NCI-H345 (cell line): ENCODE data around the gene RAD51.

Experiments used
- DNase-seq: peaks from one replicate; lab custom pipeline; 2025; lab: John Stamatoyannopoulos, UW

The RAD51 gene

DNA sequence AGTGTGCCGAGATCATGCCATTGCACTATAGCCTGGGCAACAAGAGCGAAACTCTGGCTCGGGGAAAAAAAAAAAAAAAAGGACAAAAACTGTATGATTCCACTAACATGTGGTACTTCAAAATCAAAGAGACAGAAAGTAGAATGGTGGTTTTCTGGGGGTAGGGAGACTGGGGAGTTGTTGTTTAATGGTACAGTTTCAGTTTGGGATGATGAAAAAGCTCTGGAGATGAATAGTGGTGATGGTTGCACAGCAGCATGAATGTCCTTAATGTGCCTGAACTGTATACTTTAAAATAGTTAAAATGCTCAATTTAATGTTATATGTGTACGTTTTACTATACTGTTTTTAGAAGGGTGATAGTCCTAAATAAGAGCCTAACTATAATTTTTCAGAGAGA, 27.4 kb downstream of the RAD51 start:
- no peak for DNase-seq

GRCh38 chr15:40722934-40723333, 28.0 kb downstream of the RAD51 start:
- no peak for DNase-seq

DNA sequence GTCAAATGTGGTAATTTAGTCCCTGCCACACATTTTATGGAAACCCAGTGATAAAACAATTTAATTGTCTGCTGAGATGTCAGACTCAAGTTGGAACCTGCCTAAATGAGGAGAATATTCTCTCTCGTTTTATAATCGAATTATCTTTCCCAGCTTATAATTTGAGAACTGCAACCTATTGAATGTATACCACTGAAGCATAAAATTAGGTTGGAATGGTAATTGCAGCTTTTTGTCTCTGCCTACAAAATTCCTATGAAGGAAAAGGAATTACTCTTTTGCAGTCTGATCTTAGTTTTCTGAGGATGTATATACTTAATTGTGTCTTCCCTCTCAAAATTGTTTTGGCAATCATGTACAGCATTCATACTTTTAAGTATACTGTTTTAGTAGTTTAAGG, 28.9 kb downstream of the RAD51 start:
- no peak for DNase-seq

GRCh38 chr15:40731034-40731433, 36.1 kb downstream of the RAD51 start:
- no peak for DNase-seq

DNA sequence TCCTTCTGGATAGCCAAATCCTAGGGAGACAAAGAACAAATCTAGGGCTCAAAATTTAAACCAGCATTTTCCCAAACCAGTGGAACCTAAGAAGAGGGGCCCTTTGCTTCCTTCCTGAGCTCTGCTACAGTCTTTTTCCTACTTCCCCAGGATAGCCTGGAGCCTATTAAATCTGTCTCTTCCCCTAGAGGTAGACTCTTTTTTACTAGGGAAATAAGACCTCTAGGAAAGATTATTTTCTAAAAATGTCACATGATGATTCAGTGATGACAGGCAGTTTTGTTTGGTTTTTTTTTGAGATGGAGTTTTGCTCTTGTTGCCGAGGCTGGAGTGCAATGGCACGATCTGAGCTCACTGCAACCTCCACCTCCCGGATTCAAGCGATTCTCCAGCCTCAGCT, 41.6 kb downstream of the RAD51 start:
- DNase-seq = no peak

GRCh38 chr15:40737048-40737447, 42.1 kb downstream of the RAD51 start:
- no peak for DNase-seq

GRCh38 chr15:40739047-40739446, 44.1 kb downstream of the RAD51 start:
- no peak for DNase-seq

DNA sequence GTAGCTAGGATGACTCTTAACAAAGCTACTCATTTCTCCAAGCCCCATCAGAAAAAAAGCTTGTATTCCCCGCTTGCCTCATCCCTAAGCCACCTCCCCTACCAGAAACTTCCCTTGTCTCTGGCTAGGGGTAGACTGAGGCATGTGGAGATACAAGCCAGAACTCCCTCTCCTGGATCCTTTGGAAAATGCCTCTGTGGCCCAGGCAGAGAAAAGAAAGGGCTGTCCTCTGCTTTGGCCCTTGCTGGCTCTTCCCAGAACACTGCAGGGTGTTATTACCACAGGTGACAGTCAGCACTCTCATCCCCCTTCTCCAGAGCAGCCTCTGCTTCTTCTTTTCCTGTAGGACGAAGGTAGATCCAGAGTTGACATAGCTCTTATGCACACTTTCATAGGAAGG, 44.9 kb downstream of the RAD51 start:
- DNase-seq = no peak

DNA sequence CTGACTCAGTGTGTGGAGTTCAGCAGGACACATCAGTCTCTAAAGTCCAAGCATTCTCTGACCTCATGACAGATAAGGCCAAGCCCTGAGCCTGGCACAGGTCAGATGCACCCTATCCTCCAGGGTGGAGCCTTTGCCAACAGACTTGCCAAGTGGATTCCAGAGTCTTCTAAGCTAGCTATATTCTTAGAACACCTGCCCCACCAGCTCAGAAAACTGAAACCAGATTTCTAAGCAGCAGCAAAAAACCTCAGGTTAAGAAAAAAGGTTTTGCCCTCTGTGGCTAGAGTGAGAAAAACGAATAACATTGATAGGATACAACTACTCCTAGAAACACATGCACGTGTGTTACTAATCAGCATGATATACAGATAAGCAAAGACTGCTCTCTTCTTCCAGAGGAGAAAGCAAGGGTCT, 48.5 kb downstream of the RAD51 start:
- DNase-seq = no peak

DNA sequence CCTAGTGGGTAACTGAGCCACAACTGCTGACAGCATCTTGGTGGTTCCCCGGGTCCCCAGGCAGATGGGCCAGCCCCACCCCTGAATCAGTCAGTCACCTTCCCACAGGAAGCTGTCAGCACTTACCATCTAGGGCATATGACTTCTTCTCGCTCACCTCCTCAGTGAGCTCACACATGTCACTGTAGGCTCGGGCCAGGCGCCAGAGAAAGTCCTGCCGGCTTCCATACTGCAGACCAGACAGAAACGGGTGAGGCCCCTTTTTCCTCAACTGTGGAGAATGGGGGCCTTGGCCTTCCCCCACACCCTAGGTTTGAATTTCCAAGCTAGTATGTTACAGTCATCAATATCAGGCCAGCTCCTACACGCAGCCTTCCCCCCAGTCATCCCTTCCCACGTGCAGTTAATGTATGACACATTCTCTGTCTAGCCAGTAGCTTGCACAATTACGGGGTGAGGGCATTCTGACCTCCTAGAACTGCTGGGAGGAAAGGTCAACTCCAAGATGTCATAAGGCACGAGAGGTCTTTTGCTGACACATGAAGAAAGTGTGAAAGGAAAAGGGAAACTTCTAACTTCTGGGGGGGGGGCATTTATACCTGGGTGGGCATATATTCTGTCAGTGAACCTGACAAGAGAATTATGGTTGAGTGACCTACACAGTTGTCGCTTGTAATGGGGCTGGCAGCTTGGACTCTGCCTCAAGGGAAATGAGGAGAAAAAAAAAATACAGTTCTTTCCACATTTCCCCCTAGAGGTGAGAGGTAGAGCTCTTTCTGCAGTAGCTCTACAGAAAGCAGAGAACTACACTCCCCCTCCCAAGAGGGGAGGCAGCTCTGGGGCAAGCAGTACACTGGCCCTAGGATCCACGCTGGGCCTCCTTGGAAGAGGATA, 49.2 kb downstream of the RAD51 start:
- DNase-seq = no peak

DNA sequence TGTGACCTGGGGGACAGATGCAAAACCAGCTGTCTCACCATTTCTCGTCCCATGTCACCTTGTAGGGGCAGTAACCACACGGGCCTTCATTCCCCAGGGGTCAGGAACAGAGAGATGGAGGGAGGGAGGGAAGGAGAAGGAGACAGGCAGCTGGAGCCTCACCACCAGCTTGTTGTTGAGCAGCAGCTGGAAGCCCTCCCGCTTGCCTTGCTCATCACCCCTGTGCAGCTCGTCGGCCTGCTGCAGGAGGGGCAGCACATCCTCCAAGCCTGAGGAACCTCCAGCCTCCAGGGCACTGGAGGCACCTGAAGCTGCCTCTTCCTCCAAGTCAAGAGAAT, 49.8 kb downstream of the RAD51 start:
- no peak for DNase-seq

- DNase-seq = peak; percentile 15
Observed at GRCh38 chr15:40746916-40747418, 52.0 kb downstream of the RAD51 start.

DNA sequence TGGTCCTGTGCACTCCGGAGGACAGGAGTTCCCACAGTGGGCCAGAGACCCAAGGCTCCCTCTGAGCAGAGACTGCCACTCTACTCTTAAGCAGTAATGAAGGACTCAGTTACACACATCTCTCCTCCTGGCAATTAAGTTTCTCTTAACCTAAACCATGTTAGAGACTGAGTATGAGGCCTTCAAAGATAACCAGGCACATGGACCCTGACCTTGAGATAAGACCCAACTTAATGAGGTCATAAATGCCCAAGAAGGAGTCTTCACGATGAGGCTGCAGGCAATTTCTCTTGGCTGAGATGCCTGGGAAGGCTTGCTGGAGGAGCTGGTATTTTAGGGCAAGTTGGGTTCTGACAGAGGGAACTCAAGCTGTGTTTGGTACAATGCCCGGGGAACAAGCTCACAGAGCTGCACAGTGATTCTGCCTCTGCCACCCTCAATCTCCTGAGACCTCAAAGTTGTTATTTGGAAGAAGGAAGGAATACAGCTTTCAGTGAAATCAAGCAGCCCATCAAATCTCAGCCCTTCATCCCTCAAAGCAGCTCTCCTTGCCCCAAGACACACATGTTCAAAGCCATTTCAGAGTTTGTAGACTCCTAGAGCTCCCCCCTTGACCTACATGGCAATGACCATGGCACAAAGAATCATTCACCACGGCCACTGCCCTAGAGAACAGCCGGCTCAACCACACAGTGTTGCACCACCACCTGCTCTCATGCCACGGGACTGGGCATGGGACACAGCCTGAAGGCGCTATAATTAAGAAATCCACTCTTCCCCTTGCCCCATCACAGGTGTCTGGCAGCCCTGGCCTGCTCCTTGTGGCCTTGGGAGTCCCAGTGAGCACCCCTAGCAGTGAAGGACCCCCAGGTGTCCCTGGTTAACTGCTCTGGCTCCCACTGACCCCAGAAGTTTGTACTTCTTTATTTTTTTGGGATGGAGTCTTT, 53.0 kb downstream of the RAD51 start:
- no peak for DNase-seq

DNA sequence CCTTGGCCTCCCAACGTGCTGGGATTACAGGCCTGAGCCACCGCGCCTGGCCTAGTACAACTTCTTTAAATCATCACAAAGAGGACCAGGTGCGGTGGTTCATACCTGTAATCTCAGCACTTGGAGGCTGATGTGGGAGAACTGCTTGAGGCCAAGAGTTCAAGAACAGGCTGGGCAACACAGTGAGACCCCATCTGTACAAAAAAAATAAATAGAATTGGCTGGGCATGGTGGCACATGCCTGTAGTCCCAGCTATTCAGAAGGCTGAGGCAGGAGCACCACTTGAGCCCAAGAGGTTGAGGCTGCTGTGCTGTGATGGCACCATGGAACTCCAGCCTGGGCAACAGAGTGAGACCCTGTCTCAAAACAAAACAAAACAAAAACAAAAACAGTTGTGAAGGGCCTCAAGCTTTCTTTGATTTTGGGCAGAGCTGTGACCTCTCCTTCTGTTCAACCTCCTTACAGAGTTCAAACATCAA, 54.2 kb downstream of the RAD51 start:
- DNase-seq = no peak

DNA sequence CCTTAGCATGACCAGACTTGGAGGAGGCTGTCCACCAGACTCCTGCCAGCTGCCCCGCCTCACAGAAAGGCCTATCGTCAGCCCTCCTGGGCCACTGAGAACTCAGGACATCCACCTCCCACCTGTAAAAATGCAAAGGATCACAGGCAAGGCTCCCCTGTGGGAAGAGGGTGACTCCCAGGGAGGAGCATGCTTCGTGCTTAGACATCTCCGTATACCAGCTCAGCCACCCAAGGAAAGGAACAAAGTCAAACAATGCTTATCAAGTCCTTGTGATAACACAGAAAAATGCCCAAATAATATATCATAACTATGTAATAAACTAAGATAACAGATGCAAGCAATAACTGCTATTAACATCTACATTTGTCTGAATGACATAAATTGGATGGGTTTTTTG, 55.9 kb downstream of the RAD51 start:
- DNase-seq = no peak

DNA sequence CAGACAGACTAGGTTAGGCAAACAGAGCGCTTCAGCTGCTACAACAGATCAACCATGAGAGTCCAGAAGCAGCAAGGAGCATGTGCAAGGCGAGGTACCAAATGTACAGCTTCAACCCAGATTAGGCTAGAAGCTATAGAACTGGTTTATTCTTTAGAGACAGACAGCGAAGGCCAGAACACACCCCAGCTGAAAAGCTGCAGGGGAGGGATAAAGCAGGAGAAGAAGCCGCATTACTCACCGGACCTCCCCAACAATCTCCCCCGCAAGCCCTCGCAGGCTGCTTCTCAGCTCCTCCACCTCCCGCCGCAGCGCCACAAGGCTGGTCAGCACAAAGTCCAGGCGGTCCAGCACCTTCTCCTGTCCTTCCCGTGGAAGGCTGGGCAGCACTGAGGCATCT, 56.8 kb downstream of the RAD51 start:
- DNase-seq = no peak

- no peak for DNase-seq
Observed at GRCh38 chr15:40754574-40754882, 59.6 kb downstream of the RAD51 start.

GRCh38 chr15:40754883-40755811, 60.2 kb downstream of the RAD51 start, which contains the start of gene RMDN3:
Gene RMDN3 (minus strand): TSS chr15:40755254. CDS start chr15:40754783, 471 bp downstream.
- DNase-seq = peak; percentile 87

GRCh38 chr15:40755812-40756208, 60.8 kb downstream of the RAD51 start:
- DNase-seq = peak; percentile 8

DNA sequence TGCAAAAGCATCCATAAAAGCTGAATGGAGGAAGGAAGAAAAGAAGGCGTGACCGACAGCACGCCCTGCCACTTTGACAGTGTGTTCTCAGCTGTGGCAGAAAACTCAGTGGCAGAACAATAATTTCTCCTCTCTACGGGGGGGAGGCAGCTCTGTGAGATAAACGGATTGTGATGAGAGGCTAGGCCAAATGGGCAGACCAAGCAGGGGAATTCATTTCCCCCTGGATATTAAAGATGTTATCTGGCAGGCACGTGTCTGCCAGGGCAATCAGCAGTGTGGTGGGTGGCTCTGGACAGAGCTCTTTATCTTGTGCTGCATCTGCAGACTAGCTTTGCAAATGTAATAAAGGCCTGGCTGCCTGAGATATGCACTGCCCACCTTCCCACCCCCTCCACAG, 62.0 kb downstream of the RAD51 start:
- peak; percentile 48 for DNase-seq

GRCh38 chr15:40759961-40760360, 65.0 kb downstream of the RAD51 start:
- no peak for DNase-seq
